Measurements from ENCODE around the gene PNPLA7. TPM values are rescaled to one million over a fixed set of nuclear protein-coding genes. Genes with fewer than 3 reads are reported as not detected.

Gene PNPLA7
- total and polyA plus RNA-seq, 2 of the 13 experiments (the other 11 are each of a cell fraction or from before 2014, with no cell fraction given) = 0.42 to 1.5 TPM

GRCh38 chr9:137462986-137463930 is 86.9 kb downstream of the PNPLA7 start (continued):
- no peak for TF ChIP-seq BRD4 (CRISPR knock-in tag; IDR thresholded peaks at IDR 0.05)
- no peak for TF ChIP-seq MAF1 (CRISPR knock-in tag; IDR thresholded peaks at IDR 0.05; ENCODE audit: borderline replicate concordance)
- TF ChIP-seq ZNF296 (CRISPR knock-in tag; conservative IDR thresholded peaks at IDR 0.05) = peak; percentile 63; the same call in 1 of the 2 replicates
- no peak for TF ChIP-seq ZNF282 (IDR thresholded peaks at IDR 0.05; ENCODE audit: partially characterized antibody)
- no peak for TF ChIP-seq PHF5A (CRISPR knock-in tag; IDR thresholded peaks at IDR 0.05; ENCODE audit: low read depth, unreplicated experiment)
- TF ChIP-seq SATB2 (CRISPR knock-in tag; IDR thresholded peaks at IDR 0.05) = no peak
- no peak for TF ChIP-seq GZF1 (CRISPR knock-in tag; IDR thresholded peaks at IDR 0.05)
- peak; percentile 64; the same call in 1 of the 2 replicates for TF ChIP-seq AHDC1 (CRISPR knock-in tag; IDR thresholded peaks at IDR 0.05; ENCODE audit: borderline replicate concordance)
- TF ChIP-seq POLR2AphosphoS5 (IDR thresholded peaks at IDR 0.05; ENCODE audit: low read depth, low read length) = peak; percentile 77
- no peak for TF ChIP-seq BRF2 (CRISPR knock-in tag; IDR thresholded peaks at IDR 0.05)
- no peak for TF ChIP-seq ZNF350 (CRISPR knock-in tag; IDR thresholded peaks at IDR 0.05; ENCODE audit: borderline replicate concordance, low read depth)
- peak; percentile 42; the same call in 1 of the 2 replicates for TF ChIP-seq ZNF329 (CRISPR knock-in tag; IDR thresholded peaks at IDR 0.05; ENCODE audit: low read depth)
- peak; percentile 69; the same call in 1 of the 2 replicates for TF ChIP-seq ZNF230 (CRISPR knock-in tag; IDR thresholded peaks at IDR 0.05)
- TF ChIP-seq ZNF619 (CRISPR knock-in tag; IDR thresholded peaks at IDR 0.05) = peak; percentile 66; the same call in 1 of the 2 replicates
- no peak; the same call in 1 of the 2 replicates for TF ChIP-seq ZBTB7B (CRISPR knock-in tag; IDR thresholded peaks at IDR 0.05)
- TF ChIP-seq PAX8 (CRISPR knock-in tag; IDR thresholded peaks at IDR 0.05; ENCODE audit: borderline replicate concordance) = no peak
- TF ChIP-seq ISL2 (CRISPR knock-in tag; IDR thresholded peaks at IDR 0.05) = no peak
- TF ChIP-seq MAZ (IDR thresholded peaks at IDR 0.05; ENCODE audit: borderline replicate concordance, low read depth, low read length) = peak; percentile 30; the same call in 1 of the 2 replicates
- no peak for TF ChIP-seq MAZ (CRISPR knock-in tag; IDR thresholded peaks at IDR 0.05; ENCODE audit: low read depth)
- no peak for TF ChIP-seq TRAFD1 (CRISPR knock-in tag; IDR thresholded peaks at IDR 0.05; ENCODE audit: borderline replicate concordance)

All from HepG2 (cell line).